Chondrocyte (in vitro differentiated cells): ENCODE measurements around the gene EIF6. TPM values are rescaled to one million over a fixed set of nuclear protein-coding genes. Genes with fewer than 3 reads are reported as not detected.

ENCODE experiments used
- DNase-seq: peaks from one replicate; pipeline ENCODE4 v3.0.0; 2021; ENCODE audit warnings: mixed read lengths, low spot score
- H3K27ac Mint-ChIP-seq: one replicate; pipeline ENCODE4 v1.8.0; 2021; ENCODE audit warnings: mild to moderate bottlenecking, moderate library complexity, mixed read lengths; ENCODE audit not compliant: unreplicated experiment
- H3K27me3 Mint-ChIP-seq: 2 replicates; pipeline ENCODE4 v1.8.0; 2021; ENCODE audit warnings: low read depth, mixed read lengths
- H3K36me3 Mint-ChIP-seq: 2 replicates; pipeline ENCODE4 v1.8.0; 2021; ENCODE audit warnings: low read depth, mixed read lengths
- H3K4me1 Mint-ChIP-seq: 2 replicates; pipeline ENCODE4 v1.8.0; 2021; ENCODE audit warnings: low read depth, mild to moderate bottlenecking, mixed read lengths
- H3K4me3 Mint-ChIP-seq: one replicate; pipeline ENCODE4 v1.8.0; 2021; ENCODE audit warnings: mild to moderate bottlenecking, moderate library complexity, mixed read lengths; ENCODE audit not compliant: unreplicated experiment
- H3K9me3 Mint-ChIP-seq: 2 replicates; pipeline ENCODE4 v1.8.0; 2021; ENCODE audit warnings: low read depth, mixed read lengths
- total RNA-seq: library from RNA; stranded (reverse); gene quantifications from 3 replicates; pipeline ENCODE4 v1.2.1, GENCODE V29; 2021
- TF ChIP-seq, protein P1 (sequence below): fragments of 200-600 bp; sonication (generic); IDR thresholded peaks from 2 replicates; pipeline ENCODE4 v1.5.0; 2021; ENCODE audit warnings: antibody characterized with exemption, mild to moderate bottlenecking, moderate library complexity

The EIF6 gene
- total RNA-seq, 1 donor from 2014 or later: 125 TPM

DNA sequence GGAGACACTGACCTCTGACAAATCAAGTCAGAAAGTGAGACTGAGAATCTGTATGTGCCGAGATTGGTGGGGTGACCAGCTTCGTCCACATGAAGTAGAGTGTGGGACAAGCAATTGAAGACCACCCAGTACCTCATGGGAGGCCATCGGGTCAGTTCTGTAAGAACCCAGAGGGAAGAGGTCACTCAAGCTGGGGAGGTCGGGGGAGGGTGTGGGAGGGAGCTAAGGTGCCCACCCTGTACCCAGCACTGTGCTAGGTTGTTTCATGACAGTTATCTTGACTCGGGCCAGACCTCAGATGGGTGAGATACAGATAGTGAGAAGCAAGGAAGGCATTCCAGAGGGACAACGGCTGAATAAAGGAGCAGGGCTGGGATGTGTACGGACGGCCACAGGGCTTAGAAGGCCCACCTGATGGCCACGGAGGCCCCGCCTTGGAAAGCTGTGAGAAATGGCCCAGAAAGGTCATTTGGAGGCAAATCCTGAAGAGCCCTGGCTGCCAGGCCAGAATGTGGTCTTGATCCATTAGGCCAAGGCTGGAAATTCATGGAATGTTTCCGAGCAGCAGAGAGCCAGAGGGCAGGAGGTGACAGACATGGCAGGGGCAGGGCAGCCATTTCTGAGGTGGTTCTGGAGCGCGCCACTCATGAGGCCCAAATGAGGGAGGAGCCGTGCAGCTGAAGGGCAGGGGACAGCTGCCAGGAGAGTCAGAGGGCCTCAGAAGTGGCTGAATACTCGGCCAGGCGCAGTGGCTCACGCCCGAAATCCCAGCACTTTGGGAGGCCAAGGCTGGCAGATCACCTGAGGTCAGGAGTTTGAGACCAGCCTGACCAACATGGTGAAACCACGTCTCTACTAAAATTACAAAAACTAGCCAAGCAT, 14.3 kb downstream of the EIF6 start:
- TF ChIP-seq, protein P1, sequence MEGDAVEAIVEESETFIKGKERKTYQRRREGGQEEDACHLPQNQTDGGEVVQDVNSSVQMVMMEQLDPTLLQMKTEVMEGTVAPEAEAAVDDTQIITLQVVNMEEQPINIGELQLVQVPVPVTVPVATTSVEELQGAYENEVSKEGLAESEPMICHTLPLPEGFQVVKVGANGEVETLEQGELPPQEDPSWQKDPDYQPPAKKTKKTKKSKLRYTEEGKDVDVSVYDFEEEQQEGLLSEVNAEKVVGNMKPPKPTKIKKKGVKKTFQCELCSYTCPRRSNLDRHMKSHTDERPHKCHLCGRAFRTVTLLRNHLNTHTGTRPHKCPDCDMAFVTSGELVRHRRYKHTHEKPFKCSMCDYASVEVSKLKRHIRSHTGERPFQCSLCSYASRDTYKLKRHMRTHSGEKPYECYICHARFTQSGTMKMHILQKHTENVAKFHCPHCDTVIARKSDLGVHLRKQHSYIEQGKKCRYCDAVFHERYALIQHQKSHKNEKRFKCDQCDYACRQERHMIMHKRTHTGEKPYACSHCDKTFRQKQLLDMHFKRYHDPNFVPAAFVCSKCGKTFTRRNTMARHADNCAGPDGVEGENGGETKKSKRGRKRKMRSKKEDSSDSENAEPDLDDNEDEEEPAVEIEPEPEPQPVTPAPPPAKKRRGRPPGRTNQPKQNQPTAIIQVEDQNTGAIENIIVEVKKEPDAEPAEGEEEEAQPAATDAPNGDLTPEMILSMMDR: no peak
- no peak for DNase-seq
- Mint-ChIP-seq H3K4me3 (no peak overlapping the region), H3K9me3 (no peaks in the 10 kb centered on the region), H3K36me3 (peaks cover 13% of the 10 kb centered on the region), H3K4me1 (no peaks in the 10 kb centered on the region), H3K27me3 (no peaks in the 10 kb centered on the region), H3K27ac (no peak overlapping the region)

DNA sequence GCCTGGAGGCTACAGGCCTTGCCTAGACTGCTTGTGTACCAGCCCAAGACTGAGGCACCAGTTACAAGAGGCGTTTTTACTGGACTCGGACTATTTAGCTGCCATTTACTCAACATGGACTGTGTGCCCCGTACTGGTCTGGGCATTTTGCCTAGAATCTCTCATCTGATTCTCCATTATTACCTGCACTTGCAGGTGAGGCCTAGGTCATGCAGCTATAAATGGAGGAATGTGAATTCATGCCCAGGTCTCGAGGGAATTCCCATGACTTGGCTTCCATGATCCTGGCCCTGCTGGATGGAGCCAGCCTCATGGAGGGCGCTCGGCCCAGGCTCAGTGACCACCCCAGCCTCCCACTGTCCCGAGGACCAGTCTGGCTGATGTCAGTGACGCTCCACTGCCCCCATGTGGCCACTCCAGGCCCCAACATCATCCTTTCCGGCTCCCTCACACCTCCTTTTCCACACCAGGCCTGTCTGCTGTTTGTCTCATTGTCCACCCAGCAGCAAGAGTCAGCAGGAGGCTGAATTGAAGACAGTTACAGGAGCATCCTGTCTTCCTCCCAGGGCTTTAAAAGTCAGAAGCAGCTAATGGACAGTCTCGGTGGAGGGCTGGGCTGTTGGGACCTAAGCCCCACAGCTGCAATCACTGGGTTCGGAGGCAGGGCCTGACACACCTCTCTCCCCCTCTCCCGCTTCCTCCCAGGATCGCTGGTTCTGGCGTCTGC, 15.4 kb downstream of the EIF6 start:
- H3K9me3 Mint-ChIP-seq: no peaks in the 10 kb centered on the region
- no peaks in the 10 kb centered on the region for H3K4me1 Mint-ChIP-seq
- H3K36me3 Mint-ChIP-seq: peaks cover 13% of the 10 kb centered on the region
- DNase-seq: no peak
- TF ChIP-seq, protein P1: peak; percentile 86
- H3K27me3 Mint-ChIP-seq: no peaks in the 10 kb centered on the region
- H3K27ac Mint-ChIP-seq: no peak overlapping the region
- no peak overlapping the region for H3K4me3 Mint-ChIP-seq

DNA sequence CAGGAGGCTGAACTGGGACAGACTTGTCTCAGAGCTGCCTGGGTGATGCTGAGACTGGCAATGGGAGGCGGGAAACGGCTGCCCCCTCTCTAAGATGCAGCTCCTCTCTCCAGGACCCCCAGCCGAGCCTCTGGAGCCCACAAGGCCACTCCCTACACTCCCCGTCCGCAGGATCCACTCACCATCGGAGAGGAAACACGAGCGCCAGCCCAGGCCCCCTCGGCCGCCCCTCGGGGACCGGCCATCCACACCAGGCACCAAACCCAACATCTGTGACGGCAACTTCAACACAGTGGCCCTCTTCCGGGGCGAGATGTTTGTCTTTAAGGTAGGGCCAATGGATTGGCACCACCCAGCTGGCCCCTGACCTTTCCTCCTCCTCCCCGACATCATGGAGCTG, 17.5 kb downstream of the EIF6 start:
- Mint-ChIP-seq H3K4me1 (peaks cover 15% of the 10 kb centered on the region), H3K27me3 (no peaks in the 10 kb centered on the region), H3K36me3 (peaks cover 13% of the 10 kb centered on the region), H3K4me3 (no peak overlapping the region), H3K27ac (no peak overlapping the region), H3K9me3 (no peaks in the 10 kb centered on the region)
- no peak for DNase-seq
- TF ChIP-seq, protein P1: no peak

DNA sequence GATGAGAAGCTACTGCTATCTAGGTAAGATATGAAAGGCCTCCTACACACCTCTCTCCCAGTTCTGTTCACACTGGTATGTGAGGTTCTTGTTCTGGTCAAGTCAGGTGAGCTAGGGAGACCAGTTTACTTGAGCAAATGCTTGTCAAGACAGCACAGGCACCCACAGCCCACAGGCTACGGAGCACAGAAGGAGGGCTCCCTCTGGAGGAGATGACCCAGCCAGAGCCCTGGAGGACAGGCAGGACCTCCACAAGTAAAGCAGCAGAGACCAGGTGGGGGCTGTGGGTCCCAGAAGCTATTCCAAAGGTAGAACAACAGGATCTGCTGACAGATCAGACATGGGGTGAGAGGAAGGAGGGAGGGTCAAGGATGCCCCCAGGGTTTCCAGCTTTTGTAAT, 19.8 kb downstream of the EIF6 start:
- H3K4me3 Mint-ChIP-seq: no peak overlapping the region

More for the DNA sequence above, 19.8 kb downstream of the EIF6 start:
- no peak for DNase-seq
- H3K4me1 Mint-ChIP-seq: peaks cover 15% of the 10 kb centered on the region
- no peaks in the 10 kb centered on the region for H3K9me3 Mint-ChIP-seq
- no peak overlapping the region for H3K27ac Mint-ChIP-seq
- H3K36me3 Mint-ChIP-seq: peaks cover 9% of the 10 kb centered on the region
- TF ChIP-seq, protein P1: peak; percentile 36
- no peaks in the 10 kb centered on the region for H3K27me3 Mint-ChIP-seq
